ENCODE measurements around the gene ALAS1. TPM values are rescaled to one million over a fixed set of nuclear protein-coding genes. Genes with fewer than 3 reads are reported as not detected.

The ALAS1 gene
- total and polyA plus RNA-seq, 2 of the 13 experiments (the other 11 are each of a cell fraction or from before 2014, with no cell fraction given) = 36.0 to 43.2 TPM

DNA sequence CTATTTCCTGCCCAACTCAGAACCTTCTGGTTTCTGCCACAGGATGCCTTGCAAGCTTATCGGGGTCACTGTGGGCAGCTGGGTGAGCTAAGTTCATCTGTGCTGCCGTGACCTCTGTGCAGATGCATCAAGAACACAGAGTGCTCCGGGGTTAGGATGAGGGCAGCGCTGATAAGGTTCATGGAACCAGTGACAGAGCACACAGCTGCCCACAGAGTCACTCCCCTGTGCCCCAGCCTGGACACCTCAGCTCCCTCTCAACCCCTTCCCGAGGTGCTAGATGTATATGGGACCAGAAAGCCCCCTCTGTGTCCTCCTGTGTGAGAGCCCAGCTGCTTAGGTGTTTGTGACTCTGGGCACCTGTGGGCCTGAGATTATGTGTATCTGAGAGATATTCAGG is 15.8 kb upstream of the ALAS1 start (continued):
- TF ChIP-seq ZNF7 (CRISPR knock-in tag; IDR thresholded peaks at IDR 0.05) (no peak), CBX1 (IDR thresholded peaks at IDR 0.05; ENCODE audit: low read depth) (no peak), HNF4G (IDR thresholded peaks at IDR 0.05; ENCODE audit: borderline replicate concordance, low read depth, low read length) (peak; percentile 23; the same call in 1 of the 2 replicates), HNF4G (CRISPR knock-in tag; IDR thresholded peaks at IDR 0.05; ENCODE audit: borderline replicate concordance, low read depth) (no peak; the same call in 1 of the 2 replicates)
- TF ChIP-seq, protein P1, sequence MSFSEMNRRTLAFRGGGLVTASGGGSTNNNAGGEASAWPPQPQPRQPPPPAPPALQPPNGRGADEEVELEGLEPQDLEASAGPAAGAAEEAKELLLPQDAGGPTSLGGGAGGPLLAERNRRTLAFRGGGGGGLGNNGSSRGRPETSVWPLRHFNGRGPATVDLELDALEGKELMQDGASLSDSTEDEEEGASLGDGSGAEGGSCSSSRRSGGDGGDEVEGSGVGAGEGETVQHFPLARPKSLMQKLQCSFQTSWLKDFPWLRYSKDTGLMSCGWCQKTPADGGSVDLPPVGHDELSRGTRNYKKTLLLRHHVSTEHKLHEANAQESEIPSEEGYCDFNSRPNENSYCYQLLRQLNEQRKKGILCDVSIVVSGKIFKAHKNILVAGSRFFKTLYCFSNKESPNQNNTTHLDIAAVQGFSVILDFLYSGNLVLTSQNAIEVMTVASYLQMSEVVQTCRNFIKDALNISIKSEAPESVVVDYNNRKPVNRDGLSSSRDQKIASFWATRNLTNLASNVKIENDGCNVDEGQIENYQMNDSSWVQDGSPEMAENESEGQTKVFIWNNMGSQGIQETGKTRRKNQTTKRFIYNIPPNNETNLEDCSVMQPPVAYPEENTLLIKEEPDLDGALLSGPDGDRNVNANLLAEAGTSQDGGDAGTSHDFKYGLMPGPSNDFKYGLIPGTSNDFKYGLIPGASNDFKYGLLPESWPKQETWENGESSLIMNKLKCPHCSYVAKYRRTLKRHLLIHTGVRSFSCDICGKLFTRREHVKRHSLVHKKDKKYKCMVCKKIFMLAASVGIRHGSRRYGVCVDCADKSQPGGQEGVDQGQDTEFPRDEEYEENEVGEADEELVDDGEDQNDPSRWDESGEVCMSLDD (CRISPR knock-in tag; IDR thresholded peaks at IDR 0.05; ENCODE audit: borderline replicate concordance) = no peak

DNA sequence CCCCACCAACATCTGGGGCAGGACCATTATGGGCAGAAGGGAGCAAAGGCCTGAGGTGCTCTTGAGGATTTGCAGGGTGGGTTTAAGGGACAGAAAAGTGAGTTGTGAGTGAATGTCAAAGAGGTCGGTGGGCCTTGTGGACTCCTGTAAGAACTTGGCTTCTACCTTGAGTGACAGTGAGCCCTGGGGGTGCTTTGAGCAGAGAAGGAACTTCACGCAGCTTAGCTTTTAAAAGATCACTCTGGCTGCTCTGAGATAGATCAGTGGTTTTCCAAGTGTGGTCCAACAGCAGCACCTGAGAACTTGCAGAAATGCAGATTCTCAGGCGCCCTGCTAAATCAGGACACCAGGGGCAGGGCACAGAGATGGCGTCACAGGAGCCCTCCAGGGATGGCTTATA is 15.3 kb upstream of the ALAS1 start:
- H3K79me2 ChIP-seq (ENCODE audit: insufficient read depth, low read length) = no peaks in the 10 kb centered on the region
- no peak for ATAC-seq
- WGBS (ENCODE audit: low lambda C conversion rate) = 73% methylated on average over 2 of the region's 4 CpGs
- no peak overlapping the region for H3K27ac ChIP-seq (ENCODE audit: extremely low read length, insufficient read depth, low read length)
- intact Hi-C loops (cut with micrococcal nuclease; ENCODE audit: unreplicated experiment) = no loop called here
- no peak overlapping the region for H2AFZ ChIP-seq (ENCODE audit: low read length)
- H4K20me1 ChIP-seq (ENCODE audit: insufficient read depth, low read length) = no peaks in the 10 kb centered on the region
- no peaks in the 10 kb centered on the region for H3K27me3 ChIP-seq (ENCODE audit: control insufficient read depth in 1 of 2, insufficient read depth in 2 of 2, low read length in 2 of 2)
- FAIRE-seq = no peak
- H3K4me1 ChIP-seq (ENCODE audit: insufficient read depth, low read length) = peaks cover 87% of the 10 kb centered on the region
- no peak overlapping the region for H3K4me3 ChIP-seq (replicated peaks in 1 of 3; ENCODE audit: insufficient read depth in 1 of 3, low read depth in 2 of 3, low read length in 3 of 3)
- no peaks in the 10 kb centered on the region for H3K9me3 ChIP-seq (ENCODE audit: low read length)
- CTCF ChIA-PET (ENCODE audit: low intra/inter-chr PET ratio, low total read pairs) = no interaction called here
- H3K4me2 ChIP-seq (ENCODE audit: low read depth, low read length) = 0 out of 2 replicates have a peak overlapping the region, but pooled peaks have one; percentile 45
- in situ Hi-C loops (cut with HindIII; ENCODE audit: extremely low pct_ligation_motif_present, low pct_unique_long_range_greater_than_20kb) = no loop called here
- no peak overlapping the region for H3K9ac ChIP-seq (ENCODE audit: insufficient read depth, low read depth, low read length)
- DNase-seq (ENCODE audit: low spot score) = no peak
- BruUV-seq (replicated peaks) = no TSS peak
- POLR2A ChIA-PET = interaction anchor here (0.7 to 1.1 kb wide), 2 partner anchors 14 to 107 kb away, joined by 4 read pairs; no protein-coding TSS in a partner anchor
- H3K36me3 ChIP-seq (replicated peaks in 1 of 2; ENCODE audit: control insufficient read depth in 1 of 2, insufficient read depth in 2 of 2, low read length in 2 of 2) = no peaks in the 10 kb centered on the region
- TF ChIP-seq KAT7 (CRISPR knock-in tag; IDR thresholded peaks at IDR 0.05; ENCODE audit: borderline replicate concordance) = no peak
- TF ChIP-seq IKZF1 (IDR thresholded peaks at IDR 0.05) = no peak
- no peak for TF ChIP-seq ZNF292 (CRISPR knock-in tag; IDR thresholded peaks at IDR 0.05; ENCODE audit: borderline replicate concordance, low read depth)
- TF ChIP-seq, protein P2, sequence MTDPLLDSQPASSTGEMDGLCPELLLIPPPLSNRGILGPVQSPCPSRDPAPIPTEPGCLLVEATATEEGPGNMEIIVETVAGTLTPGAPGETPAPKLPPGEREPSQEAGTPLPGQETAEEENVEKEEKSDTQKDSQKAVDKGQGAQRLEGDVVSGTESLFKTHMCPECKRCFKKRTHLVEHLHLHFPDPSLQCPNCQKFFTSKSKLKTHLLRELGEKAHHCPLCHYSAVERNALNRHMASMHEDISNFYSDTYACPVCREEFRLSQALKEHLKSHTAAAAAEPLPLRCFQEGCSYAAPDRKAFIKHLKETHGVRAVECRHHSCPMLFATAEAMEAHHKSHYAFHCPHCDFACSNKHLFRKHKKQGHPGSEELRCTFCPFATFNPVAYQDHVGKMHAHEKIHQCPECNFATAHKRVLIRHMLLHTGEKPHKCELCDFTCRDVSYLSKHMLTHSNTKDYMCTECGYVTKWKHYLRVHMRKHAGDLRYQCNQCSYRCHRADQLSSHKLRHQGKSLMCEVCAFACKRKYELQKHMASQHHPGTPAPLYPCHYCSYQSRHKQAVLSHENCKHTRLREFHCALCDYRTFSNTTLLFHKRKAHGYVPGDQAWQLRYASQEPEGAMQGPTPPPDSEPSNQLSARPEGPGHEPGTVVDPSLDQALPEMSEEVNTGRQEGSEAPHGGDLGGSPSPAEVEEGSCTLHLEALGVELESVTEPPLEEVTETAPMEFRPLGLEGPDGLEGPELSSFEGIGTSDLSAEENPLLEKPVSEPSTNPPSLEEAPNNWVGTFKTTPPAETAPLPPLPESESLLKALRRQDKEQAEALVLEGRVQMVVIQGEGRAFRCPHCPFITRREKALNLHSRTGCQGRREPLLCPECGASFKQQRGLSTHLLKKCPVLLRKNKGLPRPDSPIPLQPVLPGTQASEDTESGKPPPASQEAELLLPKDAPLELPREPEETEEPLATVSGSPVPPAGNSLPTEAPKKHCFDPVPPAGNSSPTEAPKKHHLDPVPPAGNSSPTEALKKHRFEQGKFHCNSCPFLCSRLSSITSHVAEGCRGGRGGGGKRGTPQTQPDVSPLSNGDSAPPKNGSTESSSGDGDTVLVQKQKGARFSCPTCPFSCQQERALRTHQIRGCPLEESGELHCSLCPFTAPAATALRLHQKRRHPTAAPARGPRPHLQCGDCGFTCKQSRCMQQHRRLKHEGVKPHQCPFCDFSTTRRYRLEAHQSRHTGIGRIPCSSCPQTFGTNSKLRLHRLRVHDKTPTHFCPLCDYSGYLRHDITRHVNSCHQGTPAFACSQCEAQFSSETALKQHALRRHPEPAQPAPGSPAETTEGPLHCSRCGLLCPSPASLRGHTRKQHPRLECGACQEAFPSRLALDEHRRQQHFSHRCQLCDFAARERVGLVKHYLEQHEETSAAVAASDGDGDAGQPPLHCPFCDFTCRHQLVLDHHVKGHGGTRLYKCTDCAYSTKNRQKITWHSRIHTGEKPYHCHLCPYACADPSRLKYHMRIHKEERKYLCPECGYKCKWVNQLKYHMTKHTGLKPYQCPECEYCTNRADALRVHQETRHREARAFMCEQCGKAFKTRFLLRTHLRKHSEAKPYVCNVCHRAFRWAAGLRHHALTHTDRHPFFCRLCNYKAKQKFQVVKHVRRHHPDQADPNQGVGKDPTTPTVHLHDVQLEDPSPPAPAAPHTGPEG (CRISPR knock-in tag; IDR thresholded peaks at IDR 0.05) = no peak
- no peak for TF ChIP-seq ZNF224 (CRISPR knock-in tag; IDR thresholded peaks at IDR 0.05)
- TF ChIP-seq, protein P3, sequence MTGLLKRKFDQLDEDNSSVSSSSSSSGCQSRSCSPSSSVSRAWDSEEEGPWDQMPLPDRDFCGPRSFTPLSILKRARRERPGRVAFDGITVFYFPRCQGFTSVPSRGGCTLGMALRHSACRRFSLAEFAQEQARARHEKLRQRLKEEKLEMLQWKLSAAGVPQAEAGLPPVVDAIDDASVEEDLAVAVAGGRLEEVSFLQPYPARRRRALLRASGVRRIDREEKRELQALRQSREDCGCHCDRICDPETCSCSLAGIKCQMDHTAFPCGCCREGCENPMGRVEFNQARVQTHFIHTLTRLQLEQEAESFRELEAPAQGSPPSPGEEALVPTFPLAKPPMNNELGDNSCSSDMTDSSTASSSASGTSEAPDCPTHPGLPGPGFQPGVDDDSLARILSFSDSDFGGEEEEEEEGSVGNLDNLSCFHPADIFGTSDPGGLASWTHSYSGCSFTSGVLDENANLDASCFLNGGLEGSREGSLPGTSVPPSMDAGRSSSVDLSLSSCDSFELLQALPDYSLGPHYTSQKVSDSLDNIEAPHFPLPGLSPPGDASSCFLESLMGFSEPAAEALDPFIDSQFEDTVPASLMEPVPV (CRISPR knock-in tag; IDR thresholded peaks at IDR 0.05) = no peak
- TF ChIP-seq RFX5 (IDR thresholded peaks at IDR 0.05; ENCODE audit: low read depth, low read length) = no peak

Data from HepG2 (cell line).